ENCODE results near the gene TXNDC16.
"Not testable (repeated sequence)": the region's sequence is repeated elsewhere in the genome, so short reads cannot be mapped to it uniquely, and the experiment has no call there.

Gene TXNDC16

GRCh38 chr14:52552063-52552988, at the start of gene TXNDC16, which contains the start of gene GPR137C:
TSS of gene TXNDC16 (minus strand) at chr14:52552505. CDS start at chr14:52543557, 8,948 bp downstream.
TSS of gene GPR137C (plus strand) at chr14:52552836. CDS start at chr14:52553148, 312 bp downstream.
- FAIRE-seq: peak; percentile 98

- FAIRE-seq: no peak
Observed at GRCh38 chr14:52599974-52600373, 47.7 kb upstream of the TXNDC16 start.

- FAIRE-seq: no peak
Observed at GRCh38 chr14:52598568-52598967, 46.3 kb upstream of the TXNDC16 start.

- FAIRE-seq: no peak
Observed at GRCh38 chr14:52596861-52597260, 44.6 kb upstream of the TXNDC16 start.

GRCh38 chr14:52596320-52596719, 44.0 kb upstream of the TXNDC16 start:
- no peak for FAIRE-seq

GRCh38 chr14:52590318-52590717, 38.0 kb upstream of the TXNDC16 start:
- no peak for FAIRE-seq

- FAIRE-seq: no peak
Observed at GRCh38 chr14:52589646-52590045, 37.3 kb upstream of the TXNDC16 start.

GRCh38 chr14:52583544-52583943, 31.2 kb upstream of the TXNDC16 start:
- no peak for FAIRE-seq

- FAIRE-seq: no peak
Observed at GRCh38 chr14:52575858-52576257, 23.6 kb upstream of the TXNDC16 start.

- FAIRE-seq: not testable (repeated sequence)
Observed at GRCh38 chr14:52568454-52568853, 16.1 kb upstream of the TXNDC16 start.

GRCh38 chr14:52563120-52563519, 10.8 kb upstream of the TXNDC16 start:
- FAIRE-seq: no peak

GRCh38 chr14:52558688-52559087, 6.4 kb upstream of the TXNDC16 start:
- peak; percentile 51 for FAIRE-seq

GRCh38 chr14:52553671-52554575, 1.6 kb upstream of the TXNDC16 start:
- no peak for FAIRE-seq

GRCh38 chr14:52553002-52553670, 831 bp upstream of the TXNDC16 start:
- FAIRE-seq: no peak

- no peak for FAIRE-seq
Observed at GRCh38 chr14:52551696-52552062, 626 bp downstream of the TXNDC16 start.

- no peak for FAIRE-seq
Observed at GRCh38 chr14:52551205-52551604, 1.1 kb downstream of the TXNDC16 start.

- FAIRE-seq: no peak
Observed at GRCh38 chr14:52550661-52551060, 1.6 kb downstream of the TXNDC16 start.

GRCh38 chr14:52547526-52547925, 4.8 kb downstream of the TXNDC16 start:
- no peak for FAIRE-seq

- FAIRE-seq: no peak
Observed at GRCh38 chr14:52547027-52547426, 5.3 kb downstream of the TXNDC16 start.

- FAIRE-seq: no peak
Observed at GRCh38 chr14:52546318-52546670, 6.0 kb downstream of the TXNDC16 start.

- FAIRE-seq: no peak
Observed at GRCh38 chr14:52545584-52546317, 6.6 kb downstream of the TXNDC16 start.

GRCh38 chr14:52538623-52539022, 13.7 kb downstream of the TXNDC16 start:
- no peak for FAIRE-seq

Data from A204.1 (cell line).